Stimulated activated CD8-positive, alpha-beta memory T cell treated with anti-CD3 and anti-CD28 coated beads, Interleukin-2, amount 100 ng/mL, for 48 hours (primary cell): ENCODE measurements around the gene RARRES2.
"Not testable (repeated sequence)": the region's sequence is repeated elsewhere in the genome, so short reads cannot be mapped to it uniquely, and the experiment has no call there.

Source experiments
- DNase-seq, 2 donors: peaks; one replicate each; pipeline ENCODE4 v3.0.0-alpha.2; 2020; ENCODE audit warnings: low read depth in 2 of 2

RARRES2 gene

GRCh38 chr7:150317748-150318444 lies 23.5 kb downstream of the RARRES2 start:
- DNase-seq, result no peak

GRCh38 chr7:150316987-150317386 lies 24.4 kb downstream of the RARRES2 start:
- DNase-seq, result not testable (repeated sequence)

GRCh38 chr7:150314639-150315239 lies 26.7 kb downstream of the RARRES2 start:
- no peak for DNase-seq

- DNase-seq, result no peak
Observed at GRCh38 chr7:150313870-150314269, 27.6 kb downstream of the RARRES2 start.

GRCh38 chr7:150313367-150313809 lies 28.0 kb downstream of the RARRES2 start:
- no peak for DNase-seq

- DNase-seq, result not testable (repeated sequence)
Observed at GRCh38 chr7:150312649-150313366, 28.6 kb downstream of the RARRES2 start.

GRCh38 chr7:150311711-150312110 lies 29.7 kb downstream of the RARRES2 start:
- DNase-seq, result no peak

GRCh38 chr7:150311146-150311545 lies 30.3 kb downstream of the RARRES2 start:
- DNase-seq, result no peak

- no peak for DNase-seq
Observed at GRCh38 chr7:150308575-150308974, 32.9 kb downstream of the RARRES2 start.

GRCh38 chr7:150307904-150308303 lies 33.5 kb downstream of the RARRES2 start:
- no peak for DNase-seq

GRCh38 chr7:150307129-150307528 lies 34.3 kb downstream of the RARRES2 start:
- DNase-seq, result no peak

GRCh38 chr7:150306377-150306776 lies 35.1 kb downstream of the RARRES2 start:
- DNase-seq, result not testable (repeated sequence)

- not testable (repeated sequence) for DNase-seq
Observed at GRCh38 chr7:150305903-150306284, 35.5 kb downstream of the RARRES2 start.

GRCh38 chr7:150305259-150305902 lies 36.0 kb downstream of the RARRES2 start:
- DNase-seq, result not testable (repeated sequence)

- not testable (repeated sequence) for DNase-seq
Observed at GRCh38 chr7:150304499-150305258, 36.8 kb downstream of the RARRES2 start.

GRCh38 chr7:150302908-150303310 lies 38.5 kb downstream of the RARRES2 start:
- DNase-seq, result not testable (repeated sequence)

GRCh38 chr7:150297978-150298377 lies 43.5 kb downstream of the RARRES2 start:
- not testable (repeated sequence) for DNase-seq

GRCh38 chr7:150296802-150297201 lies 44.6 kb downstream of the RARRES2 start:
- DNase-seq, result not testable (repeated sequence)

- DNase-seq, result not testable (repeated sequence)
Observed at GRCh38 chr7:150295614-150296013, 45.8 kb downstream of the RARRES2 start.

- not testable (repeated sequence) for DNase-seq
Observed at GRCh38 chr7:150295027-150295426, 46.4 kb downstream of the RARRES2 start.

GRCh38 chr7:150290317-150290716 lies 51.1 kb downstream of the RARRES2 start:
- DNase-seq, result not testable (repeated sequence)
